LNCAP (cell line): Measurements from ENCODE around the gene ANXA6.

Experiments
- CTCF ChIP-seq: fragments of 450-650 bp; IDR thresholded peaks from 2 replicates; pipeline ENCODE4 v1.5.1; 2017; ENCODE audit warnings: mild to moderate bottlenecking

Gene ANXA6

GRCh38 chr5:151178777-151179488 lies 21.4 kb upstream of the ANXA6 start:
- TF ChIP-seq CTCF = no peak

- TF ChIP-seq CTCF = no peak
These were observed 20.8 kb upstream of the ANXA6 start for GRCh38 chr5:151178372-151178771.

- TF ChIP-seq CTCF = no peak
These were observed 17.1 kb upstream of the ANXA6 start for GRCh38 chr5:151174612-151175101.

GRCh38 chr5:151173711-151174611 lies 16.4 kb upstream of the ANXA6 start:
- TF ChIP-seq CTCF = no peak

- TF ChIP-seq CTCF = no peak
These were observed 13.9 kb upstream of the ANXA6 start for GRCh38 chr5:151171529-151171928.

- TF ChIP-seq CTCF = no peak
These were observed 11.2 kb upstream of the ANXA6 start for GRCh38 chr5:151168602-151169344.

- TF ChIP-seq CTCF = no peak
These were observed 9.4 kb upstream of the ANXA6 start for GRCh38 chr5:151167022-151167421.
